SH-SY5Y (cell line): ENCODE data around the gene PHLPP1.

ENCODE experiments used
- GATA2 ChIP-seq: IDR thresholded peaks from 2 replicates; pipeline ENCODE4 v1.6.1; 2011; ENCODE audit warnings: mild to moderate bottlenecking, low read depth, low read length
- GATA3 ChIP-seq: IDR thresholded peaks from 2 replicates; pipeline ENCODE4 v1.6.1; 2011; ENCODE audit warnings: low read depth, mild to moderate bottlenecking, low read length, moderate library complexity

DNA sequence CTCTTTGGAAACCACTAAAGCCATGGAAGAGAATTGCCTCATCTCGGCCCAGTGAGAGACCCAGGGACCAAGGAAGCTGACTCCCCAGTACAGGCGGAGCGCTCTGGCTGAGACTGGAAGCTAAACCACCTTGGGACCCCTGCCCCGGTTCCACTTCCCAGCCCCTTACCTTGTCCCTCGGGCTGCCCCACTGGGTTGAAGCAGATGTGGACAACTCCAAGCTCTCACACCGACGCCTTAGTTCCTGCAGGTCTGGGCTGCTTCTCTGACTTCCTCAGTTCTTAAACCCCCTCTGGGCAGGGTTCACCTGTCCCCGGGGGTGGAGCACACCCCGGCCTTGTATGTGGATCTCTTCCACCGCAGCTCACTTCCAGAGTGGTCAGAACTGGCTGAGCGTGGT is 266.2 kb downstream of the PHLPP1 start:
- TF ChIP-seq GATA2 (no peak), GATA3 (no peak)
